NCI-H2171 treated with DMSO at 0.1 percent for 48 hours (cell line): ENCODE results near the gene MPDZ.

Experiments
- DNase-seq: peaks from one replicate; lab custom pipeline; 2025; lab: John Stamatoyannopoulos, UW

The MPDZ gene

DNA sequence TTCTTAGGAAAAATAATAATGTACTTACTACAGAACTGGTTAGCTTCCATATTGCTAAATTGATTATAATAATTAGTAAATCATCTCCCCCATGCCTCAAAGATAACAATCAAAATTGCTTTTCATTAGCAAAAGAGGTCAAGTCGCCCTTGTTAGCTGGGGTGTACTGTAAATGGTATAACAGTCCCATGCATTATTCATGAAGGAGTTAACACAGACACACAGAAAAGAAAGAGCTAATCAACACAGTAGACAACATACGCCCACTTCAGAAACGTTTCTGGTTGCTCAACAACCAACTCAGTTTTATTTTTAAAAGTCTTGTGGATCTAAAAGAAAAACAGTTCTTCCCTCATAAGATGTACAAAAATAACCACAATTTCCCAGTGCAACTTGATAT lies 100.2 kb downstream of the MPDZ start:
- no peak for DNase-seq

DNA sequence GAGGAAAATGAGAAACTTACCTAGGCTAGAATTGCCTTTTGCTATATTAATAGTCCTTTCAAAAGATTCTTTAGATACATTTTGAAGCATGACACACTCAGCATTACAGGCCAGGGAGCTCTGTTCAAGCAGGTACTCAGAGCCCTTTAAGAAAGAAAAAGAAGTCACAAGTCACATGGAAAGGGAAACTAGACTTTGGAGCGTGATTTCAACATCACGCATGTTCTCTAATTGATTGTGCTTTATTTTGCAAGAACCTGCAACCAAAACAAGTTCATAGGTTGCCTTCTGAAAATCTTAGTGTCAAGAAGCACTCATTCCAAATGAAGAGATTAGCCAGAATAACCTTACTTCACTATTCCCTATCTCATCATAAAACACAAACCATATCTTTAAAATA lies 103.8 kb downstream of the MPDZ start:
- DNase-seq = no peak

DNA sequence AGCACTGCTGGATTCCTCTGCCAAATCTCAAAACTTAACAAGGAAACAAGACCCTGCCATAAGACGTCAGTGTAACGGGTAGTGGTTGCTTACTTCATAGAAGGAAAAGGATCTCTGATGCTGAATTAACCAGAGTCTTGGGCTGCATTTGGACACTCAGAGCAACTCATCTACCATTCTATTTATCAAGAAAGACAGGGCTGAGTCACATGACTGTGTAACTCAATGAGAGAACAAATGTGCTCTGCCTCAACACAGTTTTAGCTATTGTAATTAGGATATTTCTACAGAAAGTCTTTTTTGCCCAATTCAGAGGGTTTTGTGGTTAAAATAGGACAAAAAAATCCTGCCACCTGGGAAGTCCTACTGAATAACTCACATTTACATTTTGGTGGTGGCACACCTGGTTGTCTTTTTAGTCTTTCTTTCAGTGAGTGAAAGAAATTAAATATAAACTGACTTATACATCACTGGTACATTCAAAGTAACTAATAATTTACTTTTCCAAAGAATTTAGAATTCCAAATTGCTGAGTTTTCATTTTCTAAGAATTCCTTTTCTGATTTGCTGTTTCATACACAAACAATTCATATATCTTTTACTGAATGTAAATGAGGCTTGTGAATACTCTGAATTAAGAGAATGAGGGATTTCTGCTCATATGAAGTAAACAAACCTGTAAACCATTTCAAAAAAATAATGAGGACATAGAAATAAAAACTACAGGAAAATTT lies 104.4 kb downstream of the MPDZ start:
- DNase-seq = no peak

DNA sequence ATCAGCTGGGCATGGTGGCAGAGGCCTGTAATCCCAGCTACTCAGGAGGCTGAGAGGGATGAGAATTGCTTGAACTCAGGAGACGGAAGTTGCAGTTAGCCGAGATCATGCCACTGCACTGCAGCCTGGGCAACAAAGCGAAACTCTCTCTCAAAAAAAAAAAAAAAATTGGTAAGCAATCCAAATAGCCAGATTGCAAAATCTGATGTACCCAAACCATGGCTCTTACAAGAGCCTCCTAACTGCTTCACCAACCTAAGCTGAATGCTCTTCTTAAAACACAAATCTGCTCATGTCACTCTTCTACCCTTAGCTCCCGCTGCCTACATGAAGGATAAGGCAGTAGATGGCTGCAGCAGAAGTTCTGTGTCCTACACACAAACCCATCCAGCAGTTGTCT lies 105.9 kb downstream of the MPDZ start:
- no peak for DNase-seq

DNA sequence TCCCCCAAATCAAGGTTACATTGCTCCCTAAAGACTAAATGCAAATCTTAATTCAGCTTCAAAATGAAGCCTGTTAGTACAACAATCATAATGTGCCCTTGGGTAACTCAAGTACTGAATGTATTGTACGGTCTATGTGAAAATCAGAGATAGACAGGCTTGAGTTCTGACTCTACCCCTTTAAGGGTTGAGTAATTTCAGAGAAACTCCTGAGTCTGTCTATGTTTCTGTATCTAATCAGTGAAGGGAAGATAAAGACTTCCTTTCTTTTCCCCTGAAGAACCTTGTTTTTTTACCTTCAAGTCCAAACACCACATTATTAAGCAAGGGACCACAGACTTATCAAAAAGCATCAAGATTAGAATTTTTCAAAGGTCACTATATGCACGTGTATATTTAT lies 108.2 kb downstream of the MPDZ start:
- no peak for DNase-seq

DNA sequence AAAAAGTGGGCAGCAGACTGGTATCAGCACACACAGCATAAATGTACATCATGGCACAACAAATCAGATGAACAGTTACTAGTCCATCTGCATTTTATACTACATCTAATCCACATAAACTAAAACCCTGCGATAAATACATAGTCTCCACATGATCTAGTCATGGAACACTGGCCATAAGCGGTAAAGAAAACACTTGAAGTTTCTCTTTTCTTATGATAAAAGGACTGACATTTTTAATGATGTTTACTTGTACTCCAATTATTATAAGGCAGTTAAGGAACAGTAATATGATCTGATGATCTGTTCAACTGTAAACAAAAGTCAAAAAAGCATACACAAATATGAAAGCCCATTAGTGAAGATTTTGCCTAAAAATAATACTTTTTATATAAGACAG lies 112.5 kb downstream of the MPDZ start:
- peak; percentile 13 for DNase-seq

DNA sequence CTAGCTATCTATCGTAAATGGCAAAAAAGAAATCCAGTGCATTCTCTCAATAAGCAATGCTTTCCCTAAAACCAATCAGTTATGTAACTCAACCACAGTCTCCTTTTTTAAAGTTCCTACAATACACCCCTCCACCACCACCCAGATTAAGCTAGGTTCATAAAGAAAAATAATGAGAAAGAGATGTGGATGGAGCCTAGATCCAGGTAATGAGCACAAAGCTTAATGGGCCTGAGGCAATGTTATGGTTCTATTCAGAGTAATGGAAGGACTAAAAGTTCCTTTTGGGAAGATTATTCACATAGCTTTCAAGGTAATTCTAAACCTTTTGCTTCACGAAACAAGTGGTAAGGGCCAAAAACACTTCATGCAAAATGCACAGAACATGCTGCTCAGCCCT lies 113.5 kb downstream of the MPDZ start:
- no peak for DNase-seq

DNA sequence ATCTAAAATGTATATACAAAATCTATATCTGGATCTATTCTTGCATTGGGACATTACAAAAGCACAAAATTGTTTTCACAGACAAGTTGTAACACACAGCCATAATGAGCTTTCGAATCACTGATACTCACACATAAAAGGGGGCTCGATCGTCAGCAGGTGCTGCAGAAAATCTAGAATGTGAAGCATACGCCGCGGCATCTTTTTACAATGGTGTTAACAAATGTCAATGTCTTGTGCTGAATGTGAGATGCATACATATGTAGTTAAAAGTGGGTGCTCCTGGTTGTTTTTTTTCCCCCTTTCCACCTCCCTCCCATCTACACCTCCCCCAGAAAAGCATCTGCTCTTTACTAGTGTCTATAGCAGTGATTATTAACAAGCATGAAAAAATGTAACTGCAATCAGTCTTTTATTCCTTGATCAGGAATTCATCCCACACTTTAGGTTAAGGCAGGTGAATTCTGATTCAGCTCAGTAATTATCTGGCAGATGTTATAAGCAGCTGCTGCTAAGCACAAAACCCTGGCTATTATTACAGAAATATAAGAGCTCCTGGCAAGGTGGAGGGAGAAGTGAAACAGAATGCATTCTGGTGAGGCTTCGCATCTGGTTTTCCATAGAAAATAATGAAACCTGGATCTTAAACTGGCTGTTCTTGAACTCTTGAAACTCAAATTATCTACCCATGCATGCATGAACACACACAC lies 114.1 kb downstream of the MPDZ start:
- peak; percentile 93 for DNase-seq

DNA sequence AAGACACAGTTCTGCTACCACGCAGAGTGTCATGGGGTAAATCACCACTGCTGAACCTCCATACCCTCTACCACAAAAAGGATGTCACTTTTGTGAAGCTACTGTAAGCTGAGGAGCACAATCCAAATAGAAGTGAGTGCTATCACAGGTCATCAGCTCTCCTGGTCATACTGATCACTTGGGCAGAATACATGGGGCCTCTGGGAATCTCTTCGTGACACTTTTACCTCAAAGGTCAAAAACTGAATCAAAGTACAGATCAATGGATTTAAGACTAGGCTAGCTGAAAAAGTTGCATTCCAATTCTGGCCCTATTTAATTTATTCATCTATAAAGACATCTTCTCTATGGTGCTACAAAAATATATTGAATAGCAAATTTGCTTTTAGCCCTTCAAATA lies 115.5 kb downstream of the MPDZ start:
- DNase-seq = no peak

DNA sequence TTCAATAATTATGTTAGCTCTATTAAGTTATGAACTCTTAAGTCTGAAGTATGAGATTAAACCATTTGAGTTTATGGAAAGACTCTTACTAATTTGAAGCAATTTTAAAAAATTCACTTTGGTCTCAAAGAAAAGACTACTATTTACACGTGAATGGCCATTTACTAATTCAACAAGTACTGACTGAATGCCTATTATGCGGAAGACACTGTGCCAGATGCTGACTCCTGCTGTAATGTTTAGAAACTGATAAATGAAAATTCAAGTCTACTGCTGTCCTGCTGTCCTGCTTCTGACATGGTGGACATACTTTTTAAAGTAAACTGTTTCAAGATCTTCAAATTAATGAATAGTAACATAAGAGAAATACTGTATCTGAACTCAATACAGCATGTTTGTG lies 116.2 kb downstream of the MPDZ start:
- DNase-seq = peak; percentile 50

DNA sequence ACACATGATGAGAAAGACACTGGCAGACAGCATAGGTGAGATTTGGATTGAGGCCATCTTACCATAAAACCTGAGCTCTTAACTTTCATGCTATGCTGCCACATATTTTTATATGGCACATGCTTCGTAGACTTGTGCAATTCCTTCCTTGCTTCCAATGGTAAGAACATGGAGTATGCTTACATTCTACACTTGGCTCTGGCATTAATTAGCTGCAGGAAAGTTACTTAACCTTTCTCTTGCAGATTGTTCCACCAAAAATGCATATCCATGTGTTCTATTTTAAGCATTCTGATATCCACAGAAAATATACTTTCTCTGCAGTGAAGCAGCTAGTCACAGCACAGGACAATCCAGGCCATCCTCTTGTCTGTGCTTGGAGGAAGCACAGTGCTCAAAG lies 119.4 kb downstream of the MPDZ start:
- DNase-seq = no peak

DNA sequence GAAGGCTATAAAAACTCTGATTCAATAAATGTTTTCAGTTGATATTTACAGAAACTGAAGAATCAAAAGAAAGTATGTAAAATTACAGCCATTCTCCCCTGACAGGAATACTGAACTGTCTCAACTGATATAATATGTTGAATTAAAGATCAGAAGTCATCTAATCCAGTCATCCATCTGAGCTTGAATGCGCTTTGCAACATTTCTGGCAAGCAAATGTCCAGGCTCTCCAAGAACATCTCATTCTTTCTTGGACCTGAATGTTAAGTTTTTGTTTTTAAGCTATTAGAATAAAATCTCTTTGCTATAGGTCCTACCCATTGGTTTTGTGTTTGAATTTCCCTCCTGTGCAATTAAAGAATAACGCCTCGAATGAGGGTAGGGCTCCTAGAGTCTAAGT lies 120.5 kb downstream of the MPDZ start:
- no peak for DNase-seq

DNA sequence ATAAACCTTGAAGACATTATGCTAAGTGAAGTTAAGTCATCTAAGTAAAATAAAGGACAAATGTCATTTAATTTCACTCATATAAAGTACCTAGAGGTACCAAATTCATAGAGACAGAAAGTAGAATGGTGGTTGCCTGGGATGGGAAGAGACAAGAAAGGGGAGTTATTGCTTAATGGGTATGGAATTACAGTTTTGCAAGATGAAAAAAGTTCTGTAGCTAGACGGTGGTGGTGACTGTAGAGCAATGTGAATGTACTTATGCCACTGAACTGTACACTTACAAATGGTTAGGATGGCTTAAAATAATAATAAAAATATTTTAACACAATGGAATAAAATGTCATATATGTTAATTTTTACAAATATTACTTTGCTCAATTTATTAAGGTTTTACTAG lies 128.0 kb downstream of the MPDZ start:
- DNase-seq = no peak

DNA sequence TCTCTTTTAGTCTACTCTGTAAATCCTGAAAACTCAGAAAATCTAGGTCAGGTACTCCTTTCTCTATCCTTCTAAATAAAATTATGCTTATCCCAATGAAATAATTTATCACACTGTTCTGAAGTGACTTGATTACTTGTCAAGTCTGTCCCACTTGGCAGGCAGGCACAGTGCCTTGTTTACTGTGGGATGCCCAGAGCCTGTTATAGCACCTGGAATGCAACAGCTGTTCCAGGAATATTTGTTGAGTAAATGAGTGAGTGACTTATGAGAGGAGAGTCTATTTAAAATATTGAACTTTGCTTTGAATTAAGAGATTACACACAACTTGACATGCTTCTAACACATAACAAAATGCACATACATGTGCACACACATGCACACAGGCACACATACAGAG lies 130.0 kb downstream of the MPDZ start:
- DNase-seq = peak; percentile 65

DNA sequence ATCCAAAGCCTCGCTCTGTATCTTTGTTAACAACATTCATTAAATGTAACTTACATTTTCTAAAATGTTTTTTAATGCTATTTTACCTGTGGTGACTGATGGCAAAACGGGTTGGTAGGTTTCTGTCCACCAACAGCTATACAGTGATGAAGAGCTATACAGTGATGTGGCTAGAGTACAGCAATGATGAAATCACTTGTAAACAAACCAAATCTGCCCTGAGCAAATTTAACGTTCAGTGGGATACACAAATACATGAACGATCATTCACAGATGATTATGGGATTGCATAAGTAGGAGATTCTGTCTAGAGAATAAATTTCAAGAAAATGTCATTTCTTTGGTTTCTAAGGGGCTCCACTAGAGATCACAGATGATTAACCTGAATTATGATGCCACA lies 132.7 kb downstream of the MPDZ start:
- DNase-seq = no peak

DNA sequence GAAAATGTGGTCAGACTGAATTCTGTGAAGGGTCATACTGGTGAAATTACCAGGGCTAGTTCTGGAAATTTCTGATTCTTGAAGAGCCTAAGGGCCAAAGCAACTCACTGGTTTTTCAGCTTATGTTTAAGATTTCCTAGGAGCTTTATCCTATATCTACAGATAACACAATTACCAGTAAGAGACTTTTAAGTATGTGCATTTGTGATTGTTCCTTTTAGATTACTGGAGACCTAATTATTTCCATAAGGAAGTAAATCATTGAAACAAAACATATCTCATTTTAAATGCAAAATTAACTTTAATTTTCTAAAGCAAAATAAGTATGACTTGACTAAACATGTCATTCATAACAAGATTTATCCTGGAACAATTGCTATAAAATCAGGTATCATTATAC lies 134.2 kb downstream of the MPDZ start:
- DNase-seq = no peak

DNA sequence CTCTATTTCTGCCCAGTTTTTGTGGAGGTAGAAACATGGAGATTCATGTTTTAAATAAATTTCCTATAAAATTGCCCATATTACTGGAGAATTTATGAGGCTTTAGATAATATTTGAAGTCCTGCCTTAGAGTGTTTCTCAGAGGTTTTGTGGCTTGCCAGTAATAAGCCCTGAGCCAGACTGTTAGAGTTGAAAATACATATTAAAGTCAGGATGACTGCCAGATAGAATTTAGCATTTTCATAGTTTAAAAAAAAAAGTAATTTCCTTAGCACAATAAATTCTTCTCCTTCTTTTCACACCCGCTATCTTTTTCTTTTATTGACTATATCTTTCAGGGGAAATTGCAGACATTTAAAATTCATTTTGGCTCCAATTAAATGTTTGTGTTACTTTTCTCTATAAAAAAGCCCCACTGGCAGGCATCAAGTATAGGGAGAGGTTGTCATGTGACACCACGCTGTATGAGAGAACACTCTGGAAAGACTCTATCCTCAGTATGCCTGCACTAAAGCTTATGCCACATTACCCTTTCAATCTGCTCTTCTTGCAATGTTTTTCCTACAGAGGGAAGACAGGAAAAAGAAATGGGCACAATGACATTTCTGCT lies 135.2 kb downstream of the MPDZ start:
- no peak for DNase-seq

DNA sequence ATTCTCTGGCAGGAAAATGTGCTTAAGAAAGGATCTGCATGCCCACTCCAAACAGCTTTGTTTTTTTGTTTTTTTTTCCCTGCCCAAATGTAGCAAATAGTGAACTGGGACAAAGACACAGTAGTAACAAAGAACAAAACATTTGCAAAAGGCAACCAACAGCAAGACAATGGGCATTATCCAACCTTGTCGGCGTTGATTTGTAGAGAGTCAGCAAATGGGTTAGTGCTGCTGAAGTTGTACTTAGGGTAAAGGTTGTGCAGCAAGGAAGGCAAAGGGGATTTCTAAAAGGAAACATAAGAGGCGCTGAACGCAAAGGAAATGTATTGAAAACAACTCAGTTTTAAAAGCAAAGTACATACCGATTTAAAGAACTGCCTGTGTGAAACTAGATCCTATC lies 136.2 kb downstream of the MPDZ start:
- DNase-seq = no peak

DNA sequence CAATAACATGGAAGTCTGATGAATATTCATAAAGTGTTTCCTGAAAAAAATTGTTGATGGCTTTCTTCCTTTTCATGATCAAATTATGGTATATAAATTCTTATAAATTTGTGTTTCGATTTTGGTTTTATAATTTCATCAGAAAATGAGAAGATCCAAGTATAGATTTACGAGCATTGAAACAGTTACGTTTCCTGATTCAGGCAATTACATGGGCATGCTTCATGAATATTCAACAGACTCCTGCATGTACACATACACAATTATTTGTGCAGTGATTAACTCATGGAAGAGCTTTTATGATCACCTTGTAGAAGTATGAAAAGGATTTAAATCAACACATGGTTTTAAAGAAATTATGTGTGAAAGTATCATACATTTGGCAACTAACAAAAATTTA lies 136.7 kb downstream of the MPDZ start:
- DNase-seq = no peak

DNA sequence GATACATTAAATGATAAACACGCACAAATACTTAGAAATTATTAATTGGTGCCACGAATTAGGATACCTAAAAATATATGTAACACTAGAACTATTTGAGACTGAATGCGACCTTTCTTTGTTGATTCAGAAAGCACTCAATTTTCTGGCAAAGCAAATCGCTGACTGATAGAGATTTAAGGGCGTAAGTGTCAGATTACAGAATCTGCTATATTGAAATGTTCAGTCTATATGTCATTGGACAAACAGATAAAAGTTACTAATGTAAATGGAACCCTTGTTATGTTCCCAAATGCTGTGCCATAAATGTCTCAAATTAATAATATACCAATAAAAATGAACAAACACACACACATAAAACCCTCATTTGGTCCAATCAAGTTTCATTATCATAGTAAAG lies 137.9 kb downstream of the MPDZ start:
- DNase-seq = peak; percentile 32

DNA sequence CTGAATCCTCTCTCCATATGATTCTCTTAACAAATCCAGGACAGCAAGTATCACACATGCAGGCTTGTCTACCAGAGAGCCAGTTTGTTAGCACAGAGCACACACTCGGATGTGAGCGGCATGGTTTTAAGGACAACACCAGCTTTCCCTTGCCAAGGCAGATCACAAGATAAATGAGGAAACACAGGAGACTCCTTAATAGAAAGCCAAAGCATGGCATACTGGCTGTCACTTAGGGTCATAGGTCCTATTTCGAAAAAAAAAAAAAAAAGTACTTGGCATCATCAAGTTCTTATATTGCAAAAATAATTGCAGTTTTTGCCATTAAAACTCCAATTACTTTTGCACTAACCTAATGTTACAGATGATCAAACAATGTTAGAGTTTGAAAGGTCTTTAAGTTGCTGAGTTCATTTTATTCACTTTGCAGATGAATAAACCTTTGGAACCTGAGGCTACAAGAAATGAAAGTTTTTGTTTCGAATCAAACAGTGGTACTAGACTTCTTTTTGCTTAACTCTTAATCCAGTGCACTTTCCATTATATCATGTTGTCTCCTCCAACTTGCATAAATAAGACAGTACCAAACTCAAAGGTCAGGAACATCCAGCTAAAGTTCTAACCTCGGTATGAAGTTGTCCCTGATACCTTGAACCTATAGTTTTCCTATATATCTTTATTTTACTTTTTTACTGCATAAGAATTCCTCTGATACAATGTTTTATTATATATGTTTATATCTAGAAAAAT lies 138.5 kb downstream of the MPDZ start:
- DNase-seq = no peak

DNA sequence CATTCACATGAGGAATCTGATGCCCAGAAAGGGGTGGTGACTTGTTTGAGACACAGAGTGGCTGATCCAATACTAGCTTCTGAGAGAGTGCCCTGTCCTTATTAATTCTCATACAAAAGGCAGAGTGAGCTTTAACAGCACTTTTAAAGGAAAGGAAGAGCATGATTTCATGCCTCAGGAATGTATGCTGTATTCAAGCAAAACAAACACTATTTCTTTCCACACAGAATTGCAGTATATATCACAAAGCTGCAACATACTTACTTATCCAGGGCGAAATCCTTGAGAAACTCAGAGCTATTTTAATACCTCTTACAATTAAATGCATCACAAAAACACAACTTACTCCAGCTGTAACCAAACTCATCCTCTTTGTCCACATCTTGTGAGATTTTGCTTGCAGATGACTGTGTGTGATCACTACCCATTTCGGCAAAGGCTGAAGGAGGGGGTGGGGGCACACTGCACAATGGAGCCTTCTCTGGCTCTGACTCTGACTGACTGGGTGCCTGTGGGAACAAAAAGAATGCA lies 139.8 kb downstream of the MPDZ start:
- DNase-seq = no peak

DNA sequence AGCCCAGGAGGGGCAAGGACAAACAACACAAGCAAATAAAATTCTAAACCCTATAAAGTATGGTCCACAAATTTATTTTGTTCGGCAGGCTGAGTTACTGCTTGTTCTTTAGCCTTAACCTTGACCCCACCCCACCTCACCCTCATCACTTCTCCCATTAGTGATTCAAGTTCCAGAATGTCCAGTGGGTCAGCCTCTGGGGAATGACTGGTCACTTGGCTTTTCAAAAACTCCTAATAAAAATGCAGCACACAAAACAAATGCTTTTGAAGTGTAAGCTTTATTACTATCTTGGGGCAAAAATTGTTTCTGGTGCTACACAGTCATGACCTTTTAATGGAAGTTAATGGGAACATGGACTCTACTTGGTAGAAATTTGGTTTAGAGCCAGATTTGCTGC lies 142.1 kb downstream of the MPDZ start:
- DNase-seq = no peak
